HG02938 (cell line): ENCODE measurements around the gene ASPRV1.
"Not testable (repeated sequence)": the region's sequence is repeated elsewhere in the genome, so short reads cannot be mapped to it uniquely, and the experiment has no call there.

ENCODE experiments used
- ATAC-seq: cut with Tn5 transposase; IDR thresholded peaks from one replicate; pipeline ENCODE4 v1.9.1; 2021; ENCODE audit warnings: mild to moderate bottlenecking, moderate library complexity; ENCODE audit not compliant: unreplicated experiment

ASPRV1 gene

DNA sequence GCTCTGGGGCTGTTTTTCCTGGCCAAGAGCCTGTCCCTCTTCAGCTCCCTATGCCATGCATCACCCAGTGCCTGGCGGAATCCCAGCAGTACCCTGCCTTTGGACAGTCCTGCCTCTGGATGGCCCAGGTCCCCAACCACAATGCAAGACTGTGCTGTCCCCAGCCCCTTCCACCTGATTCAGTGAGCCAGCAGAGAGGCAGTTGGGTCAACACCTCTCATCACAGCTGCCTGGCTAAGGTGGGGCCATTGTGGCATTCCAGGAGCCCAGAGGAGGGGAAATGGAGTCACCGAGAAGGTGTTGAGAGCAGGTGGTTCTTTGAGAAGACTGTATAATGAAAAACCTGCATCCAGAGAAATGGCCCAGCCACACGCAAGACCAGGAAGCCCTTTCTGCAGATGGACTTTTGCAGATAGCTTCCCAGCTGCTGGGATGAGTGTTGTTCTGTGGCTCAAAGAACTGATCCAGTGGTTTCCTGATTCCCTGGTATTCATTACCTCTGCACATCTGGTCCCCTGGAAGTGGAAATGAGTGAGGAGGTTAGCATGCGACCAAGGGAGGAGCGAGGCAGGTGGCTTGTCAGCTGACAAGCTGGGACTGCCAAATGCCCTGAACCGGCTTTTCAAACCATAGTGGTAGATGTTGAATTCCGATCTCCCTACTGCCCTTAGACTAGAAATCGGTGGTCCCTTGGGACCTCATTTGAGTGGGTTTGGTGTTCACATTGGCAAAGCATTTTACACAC lies 1.7 kb upstream of the ASPRV1 start:
- no peak for ATAC-seq

DNA sequence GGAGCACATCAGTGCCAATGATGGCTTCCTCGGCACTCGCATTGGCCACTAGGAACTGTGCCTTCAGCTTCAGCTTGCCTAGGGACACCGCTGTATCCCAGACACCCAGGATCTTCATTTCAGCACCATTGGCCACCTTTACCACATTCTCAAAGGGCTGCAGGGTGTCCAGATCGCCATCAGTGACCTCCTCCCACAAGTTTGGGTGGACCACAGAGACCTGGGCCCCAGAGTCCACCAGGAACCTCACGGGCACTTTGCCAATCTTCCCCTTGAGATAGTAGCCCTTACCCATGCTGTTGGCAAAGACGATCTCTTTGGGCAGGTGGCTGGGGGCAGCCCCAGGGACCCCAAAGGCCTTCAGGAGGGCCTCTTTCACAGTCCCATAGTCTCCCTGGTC lies 610 bp downstream of the ASPRV1 start:
- no peak for ATAC-seq

DNA sequence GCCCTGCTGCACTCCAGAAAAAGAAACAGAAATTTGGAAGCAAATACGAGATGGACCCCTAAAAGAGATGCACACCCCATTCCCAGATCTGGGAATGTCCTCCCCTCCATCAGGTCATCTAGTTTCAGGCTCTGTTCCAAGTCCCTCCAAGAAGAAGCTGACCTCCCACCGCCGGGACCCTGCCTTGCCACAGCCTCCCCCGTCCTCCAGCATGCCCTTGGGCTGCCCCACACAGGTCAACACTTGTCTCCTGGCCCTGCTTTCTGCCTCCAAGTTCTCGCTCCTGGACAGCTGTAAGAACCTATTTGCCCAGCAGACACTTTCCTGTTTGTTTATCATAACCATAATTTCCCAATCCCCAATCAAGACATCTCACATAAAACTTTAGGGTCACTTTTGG lies 2.0 kb downstream of the ASPRV1 start:
- ATAC-seq: no peak

DNA sequence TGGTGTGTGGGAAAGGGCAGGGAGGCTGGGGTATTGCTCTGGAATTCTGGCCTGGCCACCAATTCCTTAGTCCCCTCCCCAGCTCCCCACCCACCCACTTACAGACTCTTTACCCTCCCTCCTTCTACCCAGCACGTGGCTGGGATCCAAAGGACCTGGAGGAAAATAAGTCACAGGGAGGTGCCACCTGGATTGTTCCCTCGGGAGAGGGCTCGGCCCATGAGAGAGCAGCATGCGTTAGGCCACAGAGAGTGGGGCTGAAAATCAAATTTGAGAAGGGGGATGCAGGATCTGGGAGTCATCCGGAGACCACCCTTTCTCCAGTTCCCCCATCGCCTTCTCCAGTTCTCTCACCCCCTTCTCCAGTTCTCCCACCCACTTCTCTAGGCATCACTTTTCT lies 3.0 kb downstream of the ASPRV1 start:
- no peak for ATAC-seq

DNA sequence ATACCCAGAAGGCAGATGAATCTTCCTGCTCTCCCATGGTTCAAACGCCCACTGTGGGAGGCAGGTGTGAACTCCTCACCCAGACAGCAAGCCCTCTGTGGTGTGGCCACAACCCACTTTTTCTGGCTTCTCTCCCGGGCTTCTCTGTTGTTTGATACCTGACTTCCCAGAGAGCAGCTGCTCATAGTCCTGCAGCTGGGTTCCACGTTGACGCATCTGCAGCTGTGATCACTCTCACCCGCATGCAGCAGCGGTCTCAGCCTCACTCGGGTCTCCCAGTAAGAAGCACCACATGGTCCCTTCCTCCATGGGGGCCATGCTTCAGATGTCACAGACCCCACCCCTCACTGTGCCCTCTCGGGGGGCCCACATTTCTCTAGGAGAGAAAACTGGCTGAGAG lies 3.5 kb downstream of the ASPRV1 start:
- no peak for ATAC-seq

DNA sequence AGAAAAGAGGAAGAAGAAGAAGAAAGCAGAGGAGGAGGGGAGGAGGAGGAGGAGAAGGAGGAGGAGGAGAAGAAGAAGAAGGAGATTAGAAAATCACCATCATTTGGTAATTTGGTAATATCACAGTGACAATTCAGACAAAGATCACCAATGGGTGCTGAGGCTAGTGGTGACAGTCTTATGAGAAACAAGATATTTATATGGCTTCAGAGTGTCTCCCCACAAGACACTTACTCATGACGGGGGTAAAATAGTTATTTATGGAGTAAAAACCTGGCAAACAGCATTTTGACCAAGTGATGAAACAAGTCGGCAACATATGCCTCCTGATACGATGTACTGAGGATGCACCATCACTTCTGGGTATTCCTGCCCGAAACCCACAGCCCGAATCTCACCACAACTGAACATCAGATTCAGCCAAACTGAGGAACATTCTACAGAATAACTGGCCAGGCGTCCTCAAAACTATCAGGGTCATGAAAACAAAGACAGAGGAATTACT lies 4.9 kb downstream of the ASPRV1 start:
- no peak for ATAC-seq

DNA sequence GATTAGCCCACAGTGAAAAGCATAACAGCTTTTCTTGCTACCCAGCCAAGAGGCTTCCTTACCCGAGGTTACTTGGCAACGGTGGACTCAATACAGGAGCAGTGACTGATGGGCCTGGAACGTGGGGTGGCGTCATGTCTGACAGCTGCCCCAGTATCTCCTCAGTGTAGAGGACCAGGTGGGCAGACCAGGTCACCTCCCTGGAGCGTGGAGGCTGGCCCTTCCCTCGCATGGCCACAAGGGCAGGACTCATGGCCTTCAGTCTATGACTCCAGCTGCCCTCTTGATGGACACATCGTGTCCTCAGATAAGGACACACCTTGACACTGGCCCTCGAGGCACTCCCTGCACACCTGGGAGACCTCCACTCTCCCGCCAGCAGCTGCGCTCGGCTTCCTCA lies 6.4 kb downstream of the ASPRV1 start:
- ATAC-seq: no peak

DNA sequence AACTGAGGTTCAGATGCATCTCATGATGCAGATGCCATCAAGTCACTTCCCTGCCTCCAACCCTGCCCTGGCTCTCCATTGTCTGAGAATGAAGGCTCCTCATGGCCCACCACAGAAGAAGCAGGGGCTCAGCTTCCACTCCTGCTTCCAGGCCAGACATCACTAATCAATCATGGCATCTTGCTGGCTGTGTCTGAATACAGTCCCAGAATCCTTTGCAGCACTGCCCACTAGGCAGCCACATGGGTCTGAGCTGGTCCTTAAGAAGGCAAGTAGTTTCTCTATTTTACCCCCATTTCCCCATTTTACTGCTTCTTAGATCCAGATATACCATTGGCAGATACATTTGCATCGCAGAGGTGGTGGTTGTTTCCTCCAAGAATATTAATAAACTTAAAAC lies 7.3 kb downstream of the ASPRV1 start:
- no peak for ATAC-seq

DNA sequence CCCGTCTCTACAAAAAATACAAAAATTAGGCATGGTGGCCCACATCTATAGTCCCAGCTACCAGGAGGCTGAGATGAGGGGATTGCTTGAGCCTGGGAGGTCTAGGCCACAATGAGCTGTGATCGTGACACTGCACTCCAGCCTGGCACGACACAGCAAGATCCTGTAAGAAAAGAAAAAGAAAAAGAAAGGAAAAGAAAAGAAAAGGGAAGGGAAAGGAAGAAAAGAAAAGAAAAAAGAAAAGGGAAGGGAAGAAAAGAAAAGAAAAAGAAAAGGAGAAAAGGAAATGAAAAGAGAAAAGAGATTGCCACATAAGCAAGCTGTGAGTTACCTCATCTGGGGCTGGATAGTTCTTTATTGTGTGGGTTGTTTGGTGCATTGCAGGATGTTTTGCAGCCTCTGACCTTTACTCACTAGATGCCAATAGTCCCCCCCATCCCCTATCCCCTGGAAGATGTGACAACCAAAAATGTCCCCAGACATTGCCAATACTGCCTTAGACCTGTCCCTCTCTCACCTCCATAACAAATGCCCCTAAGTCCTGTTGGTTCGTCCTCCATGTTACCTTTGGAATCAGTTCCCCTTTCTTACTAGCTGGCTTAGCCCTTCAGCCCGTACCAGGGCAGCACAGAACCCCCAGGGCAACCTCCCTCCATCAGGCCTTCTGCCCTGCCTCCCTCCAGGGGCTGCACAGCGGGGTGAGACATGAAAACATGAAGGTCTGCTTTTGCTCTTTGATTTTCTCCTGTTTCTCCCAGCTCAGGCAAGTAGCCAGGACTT lies 8.9 kb downstream of the ASPRV1 start:
- ATAC-seq: no peak

DNA sequence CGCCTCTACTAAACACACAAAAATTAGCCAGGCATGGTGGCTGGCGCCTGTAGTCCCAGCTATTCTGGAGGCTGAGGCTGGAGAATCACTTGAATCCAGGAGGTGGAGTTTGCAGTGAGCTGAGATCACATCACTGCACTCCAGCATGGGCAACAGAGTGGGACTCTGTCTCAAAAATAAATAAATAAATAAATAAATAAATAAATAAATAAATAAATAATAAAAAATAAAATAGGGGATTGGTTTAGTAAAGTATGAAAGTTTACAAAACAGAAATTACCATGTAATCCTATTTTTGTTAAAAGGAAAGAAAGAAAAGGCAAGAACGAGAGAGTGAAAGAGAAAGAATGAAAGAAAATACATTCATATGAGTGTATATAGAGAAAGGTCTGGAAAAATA lies 10.8 kb downstream of the ASPRV1 start:
- ATAC-seq: not testable (repeated sequence)

DNA sequence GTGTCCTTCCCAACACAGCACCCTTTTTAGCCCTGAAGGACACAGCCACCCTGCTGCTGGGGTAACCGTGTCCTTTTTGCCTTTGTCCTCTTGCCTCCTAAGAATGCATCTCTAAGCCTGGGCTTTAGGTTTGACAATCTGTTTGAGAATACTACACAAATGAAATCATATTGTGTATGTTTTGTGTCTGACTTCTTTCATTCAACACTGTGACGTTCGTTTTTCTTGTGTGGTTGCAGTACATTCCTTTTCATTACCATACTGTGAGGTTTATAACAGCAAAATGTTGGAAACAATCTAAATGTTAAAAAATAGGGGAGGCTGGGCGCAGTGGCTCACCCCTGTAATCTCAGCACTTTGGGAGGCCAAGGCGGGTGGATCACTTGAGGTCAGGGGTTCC lies 11.2 kb downstream of the ASPRV1 start:
- no peak for ATAC-seq

DNA sequence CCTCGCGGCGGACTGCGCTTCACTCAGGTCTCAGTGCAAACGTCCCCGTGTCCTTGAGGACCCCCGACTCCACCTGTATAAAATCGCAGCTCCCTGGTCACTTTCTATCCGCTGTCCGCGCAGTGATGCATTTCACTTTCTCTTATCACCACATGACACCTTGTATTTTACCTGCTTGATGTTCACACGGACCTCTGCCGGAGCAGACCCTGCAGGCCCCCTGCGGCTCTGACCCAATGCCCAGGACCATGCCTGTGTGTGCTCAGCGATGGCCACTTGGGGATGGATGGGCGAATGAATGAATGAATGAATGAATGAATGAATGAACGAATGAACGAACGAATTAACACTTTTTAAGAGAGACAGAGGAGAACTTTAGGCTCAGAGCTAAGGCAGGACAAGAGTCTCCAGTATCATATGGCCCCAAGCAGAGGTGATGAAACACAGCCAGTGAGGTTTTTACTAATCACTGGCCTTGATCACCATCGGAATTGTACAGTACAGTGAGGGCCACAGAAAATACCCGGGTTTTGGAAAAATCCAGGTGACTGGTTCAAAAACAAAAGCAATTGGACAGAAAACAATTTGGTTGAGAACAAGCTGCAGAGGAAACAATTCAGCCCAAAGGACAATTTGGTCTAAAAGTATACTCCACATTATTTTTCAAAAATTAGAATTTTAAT lies 12.3 kb downstream of the ASPRV1 start:
- no peak for ATAC-seq

DNA sequence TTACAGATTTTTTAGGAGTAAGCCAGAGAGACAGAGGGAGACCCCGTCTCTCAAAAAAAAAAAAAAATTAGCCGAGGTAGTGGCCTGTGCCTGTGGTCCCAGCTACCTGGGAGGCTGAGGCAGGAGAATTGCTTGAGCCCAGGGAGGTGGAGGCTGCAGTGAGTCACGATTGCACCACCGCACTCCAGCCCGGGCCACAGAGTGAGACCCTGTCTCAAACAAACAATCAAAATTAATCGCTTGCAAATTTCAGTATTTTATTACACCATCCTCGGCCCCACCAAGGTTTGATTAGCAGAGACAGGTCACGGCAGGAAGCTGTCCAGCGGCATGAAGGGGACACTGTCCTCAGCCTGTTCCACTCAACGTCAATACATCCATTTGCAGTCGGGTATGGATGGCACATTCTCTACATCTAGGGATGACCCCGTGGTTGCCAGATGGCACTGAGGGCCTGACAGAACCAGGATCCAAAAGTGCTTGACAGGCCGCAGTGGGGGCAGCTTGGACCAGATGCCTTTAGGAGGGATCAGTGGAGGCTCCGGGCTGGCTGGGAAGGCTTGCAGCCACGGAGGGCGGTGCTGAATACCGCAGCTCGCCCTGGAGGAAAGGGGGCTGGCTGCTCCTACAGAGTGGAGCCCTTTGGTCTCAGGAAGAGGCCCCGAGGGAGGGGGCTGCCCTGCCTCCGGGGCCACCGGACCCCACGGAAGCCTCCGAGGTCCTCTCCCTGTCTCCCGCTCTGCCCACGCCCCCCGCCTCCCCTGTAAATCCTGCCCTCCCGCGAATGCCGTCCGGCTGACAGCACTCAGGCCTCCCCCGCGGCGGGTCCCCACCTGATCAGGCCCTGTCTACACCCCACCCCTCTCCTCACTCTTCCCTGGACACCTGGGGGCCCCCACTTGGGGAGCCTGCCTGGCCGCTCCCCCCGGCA lies 13.1 kb downstream of the ASPRV1 start:
- ATAC-seq: no peak

DNA sequence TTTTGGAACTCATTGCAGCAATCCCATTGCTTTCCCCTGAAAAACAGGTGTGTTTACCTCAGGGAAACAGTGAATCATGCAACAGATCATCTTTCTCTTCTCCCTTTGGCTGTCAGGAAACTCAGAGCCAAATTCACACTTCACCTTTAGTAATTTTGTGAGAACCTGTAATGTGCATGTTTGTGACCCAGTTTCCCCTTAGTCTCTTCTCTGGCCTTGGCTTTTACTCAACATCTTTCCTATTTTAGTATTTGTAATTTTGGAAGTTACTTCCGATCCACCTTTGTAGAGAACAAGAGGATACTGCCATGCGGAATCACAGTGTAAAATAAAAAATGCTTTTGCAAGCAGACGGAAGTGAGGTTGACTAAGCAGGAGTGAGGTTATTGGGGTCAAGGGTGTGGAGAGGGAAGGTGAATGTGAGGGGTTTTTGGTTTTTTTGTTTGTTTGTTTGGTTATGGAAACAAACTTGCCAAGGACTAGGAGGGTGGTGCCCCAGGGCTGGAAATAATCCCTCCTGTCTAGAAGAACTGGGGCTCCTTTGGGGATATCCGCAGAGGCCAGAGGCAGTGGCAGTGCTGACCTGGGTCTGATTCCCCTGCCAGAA lies 14.0 kb downstream of the ASPRV1 start:
- no peak for ATAC-seq

DNA sequence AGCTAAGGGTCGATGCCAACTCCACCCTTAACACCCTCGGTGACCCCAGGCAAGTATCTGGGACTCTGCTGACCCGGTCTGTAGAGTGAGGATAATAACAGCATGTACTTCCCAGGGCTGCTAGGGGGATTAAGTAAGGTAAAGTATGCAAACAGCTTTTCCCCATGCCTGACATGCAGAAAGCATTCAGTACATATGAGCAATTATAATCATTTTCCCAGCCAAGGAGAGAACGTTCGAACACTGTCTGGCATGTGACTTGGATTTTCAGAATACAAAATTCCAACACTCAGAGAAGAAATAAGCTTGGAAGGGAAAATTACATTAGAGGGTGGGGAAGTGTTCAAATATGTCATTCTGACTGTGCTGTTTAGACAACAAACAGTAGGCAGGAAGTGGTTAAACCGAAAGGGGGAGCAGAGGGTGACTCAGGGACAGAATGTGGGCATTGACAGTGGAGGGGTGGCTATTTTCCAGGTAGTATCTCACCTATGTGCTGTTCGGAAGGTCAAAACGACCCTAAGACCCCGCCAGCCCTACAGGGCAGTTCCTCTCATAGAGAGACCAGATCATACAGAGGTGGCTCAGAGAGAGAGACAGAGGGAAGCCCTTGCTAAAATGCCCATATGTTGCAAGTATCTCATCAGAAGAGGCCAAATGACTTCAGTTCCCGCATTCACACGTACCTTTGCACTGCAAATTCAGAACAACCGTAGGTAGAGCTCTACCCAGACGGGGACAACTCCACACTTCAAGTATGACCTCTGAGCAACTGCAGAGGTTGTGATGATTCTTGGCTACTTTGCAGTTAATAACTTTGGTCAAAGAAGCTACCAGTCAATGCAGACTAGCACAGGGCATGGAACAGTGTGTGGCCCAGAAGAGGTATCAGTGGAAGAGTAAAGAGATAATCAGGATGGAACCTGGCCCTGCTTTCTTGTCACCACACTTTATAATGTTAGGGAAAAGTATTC lies 14.8 kb downstream of the ASPRV1 start:
- peak; percentile 65 for ATAC-seq

DNA sequence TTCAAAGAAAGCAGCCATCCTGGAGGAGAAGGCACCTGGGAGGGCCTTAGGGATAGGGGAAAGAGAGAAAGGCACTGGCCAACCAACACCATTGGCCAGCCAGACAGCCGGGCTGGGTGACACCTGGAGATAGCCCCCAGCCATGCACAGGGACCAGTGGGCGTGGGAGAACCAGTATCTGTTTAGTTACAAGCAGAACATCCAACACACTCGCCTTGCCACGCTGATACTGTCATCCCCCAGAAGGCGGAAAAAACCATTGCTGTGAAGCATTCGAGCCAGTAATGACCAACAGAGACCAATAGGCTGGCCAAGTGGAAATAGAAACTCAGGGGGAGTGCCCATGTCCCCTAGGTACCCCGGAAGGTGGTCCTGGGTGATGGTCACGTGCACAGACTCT lies 15.5 kb downstream of the ASPRV1 start:
- ATAC-seq: no peak

DNA sequence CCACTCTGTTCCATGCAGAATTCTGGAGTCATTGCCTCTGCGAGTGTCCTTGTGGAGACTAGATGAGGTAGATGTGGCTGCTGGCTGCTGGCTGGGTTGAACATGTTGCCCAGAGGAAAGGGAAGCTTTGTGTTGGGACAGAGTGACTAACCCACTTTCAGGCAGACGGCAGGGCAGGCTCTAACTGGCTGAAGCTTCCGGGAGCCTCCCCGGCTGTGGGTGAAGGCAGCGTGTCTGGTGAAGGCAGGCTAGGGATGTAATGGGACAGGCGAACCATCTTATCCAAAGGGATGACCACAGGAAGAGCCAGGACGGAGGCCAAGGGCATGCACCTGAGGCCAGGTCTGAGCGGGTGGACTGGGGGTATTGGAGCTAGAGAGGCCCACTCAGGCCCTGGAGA lies 16.0 kb downstream of the ASPRV1 start:
- ATAC-seq: no peak

DNA sequence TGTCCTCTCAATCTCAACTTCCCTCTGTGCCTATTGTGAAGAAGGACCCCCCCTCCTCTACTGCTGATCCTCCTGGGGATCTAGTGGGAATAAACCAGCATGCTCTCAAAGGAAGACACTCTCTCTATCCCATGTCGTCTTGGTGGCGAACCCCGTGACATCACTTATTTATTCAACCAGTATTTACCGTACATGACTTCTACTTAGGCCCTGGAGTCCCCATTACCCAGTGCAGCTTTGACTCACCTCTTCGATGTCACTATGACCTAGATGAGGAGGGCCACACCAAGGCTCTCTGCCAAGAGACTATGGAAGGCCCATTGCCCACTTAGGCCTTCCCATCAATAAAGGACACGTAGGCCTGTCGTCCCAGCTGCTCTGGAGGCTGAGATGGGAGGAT lies 16.7 kb downstream of the ASPRV1 start:
- no peak for ATAC-seq
